GM21717 (cell line): Measurements from ENCODE around the gene BTG2.
A peak's percentile ranks its signal among the peaks of the same experiment; 100 is the strongest.

ENCODE experiments used
- ATAC-seq: cut with Tn5 transposase; IDR thresholded peaks from one replicate; pipeline ENCODE4 v1.9.1; 2021; ENCODE audit warnings: mild to moderate bottlenecking, moderate library complexity; ENCODE audit not compliant: unreplicated experiment

BTG2 gene

DNA sequence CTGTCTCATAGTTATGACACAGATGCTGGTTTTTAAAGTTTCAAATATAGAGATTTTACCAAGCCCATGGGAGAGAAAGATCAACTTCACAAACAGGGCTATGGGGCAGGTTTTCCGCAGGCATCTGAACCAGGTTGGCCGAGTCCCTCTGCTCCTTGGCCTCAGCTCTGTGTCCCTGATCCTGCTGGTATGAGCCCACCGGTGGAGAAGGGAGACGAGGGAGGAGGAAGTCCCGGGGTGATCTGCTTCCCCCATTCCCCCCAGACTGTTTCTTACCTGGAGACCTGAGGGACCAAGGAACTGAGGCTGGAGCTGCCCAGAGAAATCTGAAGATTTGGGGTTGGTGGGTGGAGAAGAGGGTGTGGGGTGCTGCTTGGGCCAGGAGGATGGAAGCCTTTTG is 28.9 kb upstream of the BTG2 start:
- ATAC-seq, result no peak

DNA sequence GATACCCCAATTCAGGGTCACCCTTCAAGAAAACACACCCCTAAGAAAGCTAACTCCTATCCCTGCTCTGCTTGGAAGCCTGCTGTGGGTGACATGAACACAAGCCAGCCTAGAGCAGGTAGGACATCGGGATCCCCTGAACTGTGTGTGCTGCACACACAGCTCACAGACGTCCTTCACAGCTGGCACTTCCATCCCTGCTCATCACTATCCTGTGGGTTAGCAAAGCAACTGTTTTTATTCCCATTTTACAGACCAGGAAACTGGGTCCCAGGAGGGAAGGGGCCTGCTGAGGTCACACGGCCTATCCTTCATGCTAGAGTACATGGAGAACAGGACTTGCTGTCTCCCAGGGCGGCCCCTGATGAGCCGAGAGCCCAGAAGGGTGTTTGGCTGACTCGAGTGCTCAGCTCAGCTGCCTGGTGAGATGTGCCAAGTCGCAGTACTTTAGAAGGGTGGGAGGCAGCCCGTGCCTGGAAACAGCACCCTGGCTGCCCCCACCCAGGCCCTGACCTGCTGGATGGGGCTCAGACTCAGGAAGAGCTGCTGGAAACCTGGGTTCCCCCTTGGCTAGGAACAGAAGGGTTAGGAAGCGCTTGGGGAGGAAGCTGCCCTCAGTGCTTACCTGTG is 28.3 kb upstream of the BTG2 start:
- no peak for ATAC-seq

DNA sequence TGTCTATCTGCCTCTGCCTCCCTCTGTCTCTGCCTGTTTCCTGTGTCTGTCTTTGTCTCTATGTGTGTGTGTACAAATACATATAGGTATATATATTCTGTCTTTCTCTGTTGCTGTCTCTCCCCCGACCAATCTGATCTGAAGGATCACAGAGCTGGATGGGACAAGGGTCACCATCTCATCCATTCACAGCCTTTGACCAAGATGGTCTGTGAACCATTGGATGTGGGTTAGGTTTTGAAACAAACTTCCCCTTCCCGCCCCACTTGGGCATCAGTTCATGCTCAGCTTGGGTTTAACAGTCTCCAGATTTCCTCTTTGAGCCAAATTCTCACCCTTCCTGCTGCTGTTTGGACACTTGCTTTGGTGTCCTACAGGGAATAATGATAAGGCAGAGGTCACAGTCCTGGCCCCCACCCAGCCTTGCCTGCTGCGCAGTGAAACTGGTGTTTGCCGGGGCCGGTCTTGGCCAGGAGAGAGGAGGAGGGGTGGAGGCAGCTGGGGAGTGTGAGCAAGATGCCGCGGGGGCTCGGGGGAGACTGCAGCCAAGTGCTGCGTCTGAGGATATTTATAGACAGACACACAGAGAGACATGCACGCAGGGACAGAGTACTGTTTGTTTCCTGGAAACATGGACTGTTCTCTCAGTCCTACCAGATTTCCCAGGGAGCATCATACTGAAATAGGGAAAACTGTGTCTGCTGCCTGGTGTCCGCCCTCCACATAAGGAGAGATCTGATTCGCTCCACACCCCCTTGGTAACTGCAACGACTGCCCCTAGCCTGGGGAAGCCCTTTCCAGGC is 27.0 kb upstream of the BTG2 start:
- ATAC-seq, result no peak

DNA sequence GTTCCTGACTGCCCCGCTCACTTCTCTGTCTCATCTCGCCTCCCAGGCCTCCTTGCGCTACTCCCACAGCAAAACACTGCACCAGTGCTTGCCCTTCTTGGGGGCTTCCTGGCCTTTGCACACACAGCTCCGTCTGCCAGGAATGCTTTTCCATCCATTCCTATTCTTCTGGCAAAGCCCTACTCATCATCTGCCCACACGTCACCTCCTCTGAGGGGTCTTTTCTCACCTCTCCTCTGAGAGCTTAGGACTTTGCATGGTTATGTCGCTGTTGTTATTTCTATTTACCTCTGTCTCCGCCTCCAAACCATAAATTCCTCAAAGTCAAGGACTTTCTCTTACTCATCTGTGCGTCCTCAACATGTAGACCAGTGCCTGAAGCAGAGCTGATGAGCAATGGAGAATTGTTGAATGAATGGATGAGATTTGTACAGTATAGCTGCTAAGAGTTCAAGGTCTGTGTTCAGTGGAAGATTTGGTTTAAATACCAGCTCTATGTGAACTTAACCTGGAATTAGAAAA is 26.4 kb upstream of the BTG2 start:
- no peak for ATAC-seq

DNA sequence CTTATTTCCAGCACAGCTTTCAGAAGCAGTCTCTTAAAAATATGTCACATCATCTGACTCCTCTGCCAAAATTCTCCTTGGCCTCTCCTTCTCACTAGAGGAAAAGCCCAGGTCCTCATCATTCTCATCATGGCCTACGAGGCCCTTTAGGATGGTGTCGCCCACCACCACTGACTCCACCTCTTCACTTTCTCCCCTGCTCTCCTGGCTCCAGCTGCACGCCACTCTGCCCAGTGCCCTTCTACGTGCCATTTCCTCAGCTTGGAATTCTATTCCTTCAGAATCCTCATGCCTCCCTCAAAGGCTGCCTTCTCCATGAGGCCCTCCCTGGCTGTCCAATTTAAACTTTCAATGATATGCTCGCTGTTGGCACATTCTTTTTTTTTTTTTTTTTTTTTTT is 25.3 kb upstream of the BTG2 start:
- no peak for ATAC-seq

DNA sequence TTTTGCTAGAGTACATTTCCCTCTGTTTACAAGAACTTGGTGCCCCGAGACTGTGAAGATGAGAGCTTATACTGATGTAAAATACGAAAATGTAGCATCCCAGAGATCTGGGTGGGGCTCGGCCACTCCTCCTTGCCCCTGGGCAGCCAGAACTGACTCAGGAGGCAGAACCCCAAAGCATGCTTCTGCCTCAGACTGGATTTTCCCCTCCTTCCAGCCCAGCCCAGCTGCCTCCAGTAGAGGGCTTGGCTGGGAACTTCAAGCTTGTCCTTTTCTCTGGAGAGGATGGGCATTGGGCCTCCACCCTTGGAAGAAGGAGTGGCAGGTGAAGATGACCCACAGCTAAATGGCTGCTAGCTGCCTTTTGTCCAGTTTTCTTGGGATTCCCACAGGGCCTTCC is 24.3 kb upstream of the BTG2 start:
- no peak for ATAC-seq

DNA sequence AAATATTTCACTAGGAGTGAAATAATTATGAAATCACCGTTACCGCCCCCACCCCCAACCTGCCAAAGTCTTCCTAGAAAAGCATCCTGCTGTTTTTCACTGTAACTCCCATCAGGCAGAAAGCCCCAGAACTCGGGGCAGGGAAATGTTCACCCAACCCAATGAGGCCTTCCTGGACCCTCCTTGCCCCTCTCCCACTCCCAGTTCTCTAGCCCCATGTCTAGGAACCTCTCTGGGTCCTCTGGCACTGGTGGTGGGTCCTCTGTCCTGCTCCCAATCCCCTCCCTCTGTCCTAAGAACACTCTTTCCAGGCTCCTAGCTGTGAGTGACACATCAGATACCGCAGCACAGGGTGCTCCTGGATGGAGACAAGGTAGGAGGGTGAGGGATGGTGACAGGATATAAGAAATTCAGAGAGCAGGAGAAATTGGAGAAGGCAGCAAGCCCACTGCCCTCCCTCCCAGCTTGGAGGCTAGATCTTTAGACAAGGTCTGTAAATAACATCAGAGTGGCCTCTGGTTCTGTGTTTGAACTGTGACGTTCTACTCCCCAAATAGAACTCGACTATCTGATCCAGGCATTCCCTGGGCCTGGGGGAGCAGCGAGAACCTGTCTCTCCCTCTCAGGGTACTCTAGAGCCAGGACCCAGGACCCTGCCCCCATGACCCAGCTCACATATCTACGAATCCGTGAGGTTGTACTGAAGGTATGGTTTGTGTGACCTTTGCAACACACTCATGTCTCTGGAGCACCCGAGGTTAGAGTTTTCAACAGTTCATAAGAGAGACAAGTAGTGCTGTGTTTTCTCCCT is 23.3 kb upstream of the BTG2 start:
- ATAC-seq, result no peak

DNA sequence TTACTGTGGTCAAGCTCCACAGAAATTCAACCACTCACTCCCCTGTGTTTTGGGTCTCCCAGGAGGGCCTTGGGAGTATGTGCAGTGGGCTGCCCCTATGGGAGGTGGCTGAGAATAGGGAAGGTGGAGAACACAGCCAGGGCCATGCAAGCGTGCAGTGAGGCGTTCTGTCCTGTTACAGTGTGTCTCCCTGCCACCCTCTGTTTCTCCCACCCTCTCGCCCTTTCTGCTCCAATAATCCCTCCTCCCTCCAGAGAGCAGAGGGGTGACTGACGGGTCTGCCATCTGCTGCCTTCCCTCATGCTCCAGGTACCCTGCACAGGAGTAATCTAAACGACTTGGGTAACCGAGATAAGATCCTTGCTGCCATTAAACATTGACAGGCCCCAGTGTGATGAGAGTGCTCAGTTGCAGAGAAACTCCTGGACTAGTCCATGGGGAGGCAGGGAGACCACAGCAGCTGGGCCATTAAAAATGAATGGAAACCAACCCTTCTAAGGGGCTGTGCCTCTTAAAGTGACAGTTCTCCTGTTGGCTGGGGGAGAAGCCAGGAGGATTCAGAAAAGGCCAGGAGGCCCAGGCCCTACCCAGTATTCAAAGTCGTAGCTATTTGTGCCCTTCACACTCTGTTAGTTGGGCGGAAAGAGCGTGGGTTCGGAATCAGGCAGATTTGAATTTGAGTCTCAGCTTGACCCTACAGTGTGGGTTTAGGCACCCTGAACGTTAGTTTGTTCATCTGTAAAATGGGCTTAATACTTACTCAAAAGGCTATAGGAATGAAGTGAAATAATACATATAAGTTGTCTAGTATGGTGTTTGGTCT is 22.4 kb upstream of the BTG2 start:
- ATAC-seq, result no peak

DNA sequence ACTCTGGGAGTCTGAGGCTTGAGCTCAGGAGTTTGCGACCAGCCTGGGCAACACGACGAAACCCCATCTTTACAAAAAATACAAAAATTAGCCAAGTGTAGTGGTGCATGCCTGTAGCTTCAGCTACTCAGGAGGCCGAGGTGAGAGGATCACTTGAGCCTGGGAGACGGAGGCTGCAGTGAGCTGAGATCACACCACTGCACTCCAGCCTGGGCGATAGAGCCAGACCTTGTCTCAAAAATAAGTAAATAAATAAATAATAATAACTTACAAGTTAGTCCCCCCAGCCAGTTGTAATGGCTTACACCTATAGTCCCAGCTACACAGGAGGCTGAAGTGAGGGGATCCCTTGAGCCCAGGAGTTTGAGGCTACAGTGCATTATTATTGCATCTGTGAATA is 21.7 kb upstream of the BTG2 start:
- ATAC-seq, result no peak

DNA sequence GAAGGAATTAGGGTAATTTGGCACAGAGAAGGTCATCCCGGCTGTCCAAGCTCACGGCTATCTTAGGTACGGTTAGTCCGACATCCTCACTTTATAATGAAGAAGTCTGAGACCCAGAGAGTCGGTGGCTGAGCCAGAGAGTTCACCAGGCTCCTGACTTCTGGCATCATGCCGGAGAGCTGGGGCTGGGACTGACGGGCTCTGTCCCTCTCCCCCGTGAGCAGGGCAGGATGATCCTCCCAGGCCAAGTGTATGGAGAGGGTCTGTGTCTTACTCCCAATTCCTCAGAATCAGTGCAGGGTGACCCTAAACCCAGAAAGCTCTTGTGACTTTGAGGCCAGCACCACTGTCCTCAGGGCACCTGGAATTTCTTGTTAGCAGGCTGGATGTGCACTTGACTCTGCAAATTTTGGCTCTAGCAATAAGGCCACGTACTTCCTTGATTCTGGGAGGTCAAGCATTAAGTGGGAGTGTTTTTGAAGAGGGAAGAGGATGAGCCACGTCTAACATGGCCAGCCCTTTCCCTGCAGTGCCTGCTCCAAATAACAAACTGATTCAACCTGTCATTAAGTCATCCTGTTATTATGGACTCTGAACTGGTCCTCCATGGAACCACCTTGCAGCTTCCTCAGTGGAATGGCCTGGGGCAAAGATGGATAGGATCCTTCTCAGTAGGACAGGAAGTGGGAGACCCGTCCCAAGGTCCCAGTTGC is 20.8 kb upstream of the BTG2 start:
- no peak for ATAC-seq

DNA sequence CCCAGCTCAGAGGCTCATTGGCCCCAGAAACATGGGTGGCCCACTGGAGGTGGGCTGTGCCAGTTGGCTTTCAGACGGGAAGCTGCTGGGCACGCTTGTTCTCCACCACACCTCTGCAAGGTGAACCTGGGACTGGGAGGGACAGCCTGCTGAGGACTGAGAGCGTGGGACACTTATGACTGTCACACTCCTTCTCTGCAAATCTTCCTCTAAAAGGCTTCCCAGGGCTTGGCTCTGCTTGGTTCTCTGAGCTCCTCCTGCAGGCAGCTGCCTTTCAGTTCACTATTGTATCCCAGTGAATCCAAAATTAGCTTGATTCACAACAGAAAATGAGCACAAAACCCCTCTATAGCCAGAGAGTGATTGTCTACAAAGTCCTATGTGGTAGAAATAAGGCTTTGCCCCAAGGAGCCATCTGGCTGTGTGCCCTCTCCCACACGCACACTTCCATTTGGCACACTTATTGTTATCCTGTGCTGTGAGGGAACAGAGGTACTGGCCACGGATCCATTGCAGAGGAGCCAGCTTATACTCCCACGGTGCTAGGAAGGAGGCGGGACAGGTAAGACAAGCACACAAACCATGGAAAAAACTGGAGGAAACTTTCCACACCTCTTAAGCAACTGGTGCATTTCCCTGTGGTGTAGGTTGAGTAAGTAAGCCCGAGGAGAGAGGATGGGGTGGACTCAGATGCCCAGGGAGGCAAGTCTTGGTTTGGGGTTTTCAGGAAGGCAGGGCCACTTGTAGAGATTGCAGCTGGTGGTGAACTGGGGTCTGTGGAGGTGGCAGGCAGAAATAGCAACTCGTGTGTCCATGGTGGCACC is 18.9 kb upstream of the BTG2 start:
- ATAC-seq, result no peak

DNA sequence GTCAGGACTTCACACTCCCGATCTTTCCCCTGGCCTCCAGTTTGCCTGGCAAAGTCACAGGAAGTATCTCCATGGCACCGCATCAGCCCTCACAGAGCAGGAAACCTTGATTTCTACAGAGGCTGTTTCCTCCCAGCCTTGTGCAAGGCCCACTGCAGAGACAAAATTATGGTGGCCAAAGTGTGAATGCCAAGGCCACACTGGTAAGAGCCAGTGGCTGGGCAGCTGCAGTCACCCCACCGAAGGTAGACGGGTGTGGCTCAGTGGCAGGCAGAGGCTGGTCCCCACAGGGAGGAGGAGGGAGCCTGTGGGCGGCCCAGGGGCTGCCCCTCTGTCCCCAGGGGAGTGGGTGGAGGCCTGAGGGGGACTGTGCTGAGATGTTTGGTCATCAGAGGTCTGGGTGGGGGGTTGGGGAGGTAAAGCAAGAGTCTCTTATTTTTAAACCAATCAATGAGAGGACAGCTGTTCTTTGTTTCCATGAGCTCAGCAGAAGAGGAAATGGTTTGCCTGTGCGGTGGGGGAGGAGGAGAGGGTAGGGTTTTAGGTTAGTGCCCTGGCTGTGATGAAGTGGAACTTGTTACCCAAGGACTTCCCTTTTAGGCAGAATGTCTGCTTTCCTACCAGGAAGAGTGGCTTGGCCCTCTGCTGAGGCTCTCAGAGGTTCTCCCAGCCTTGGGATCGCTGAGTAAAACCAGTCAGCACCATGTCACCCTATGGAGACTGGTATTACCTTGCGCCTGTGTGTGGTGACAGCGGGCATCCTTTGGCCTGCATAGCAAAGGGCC is 18.0 kb upstream of the BTG2 start:
- peak; percentile 39 for ATAC-seq

DNA sequence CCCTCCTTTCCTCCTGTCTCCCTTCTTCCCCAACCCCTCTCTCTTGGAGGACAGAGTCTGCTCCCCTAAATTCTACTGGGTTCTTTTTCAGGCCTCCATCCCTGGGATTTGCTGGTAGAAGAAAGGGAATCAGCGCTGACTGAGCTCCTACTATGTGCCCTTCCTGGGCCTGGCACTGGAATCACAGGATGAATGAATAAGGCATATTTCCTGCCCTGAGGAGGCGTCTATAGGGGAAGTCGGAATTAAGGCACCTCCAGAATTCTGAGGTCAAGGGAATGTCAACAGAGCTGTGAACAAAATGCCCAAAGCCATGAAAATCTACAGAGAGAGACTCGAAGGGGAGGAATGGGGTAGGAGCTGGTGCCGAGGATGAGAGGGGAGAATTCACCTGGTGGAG is 17.4 kb upstream of the BTG2 start:
- no peak for ATAC-seq

DNA sequence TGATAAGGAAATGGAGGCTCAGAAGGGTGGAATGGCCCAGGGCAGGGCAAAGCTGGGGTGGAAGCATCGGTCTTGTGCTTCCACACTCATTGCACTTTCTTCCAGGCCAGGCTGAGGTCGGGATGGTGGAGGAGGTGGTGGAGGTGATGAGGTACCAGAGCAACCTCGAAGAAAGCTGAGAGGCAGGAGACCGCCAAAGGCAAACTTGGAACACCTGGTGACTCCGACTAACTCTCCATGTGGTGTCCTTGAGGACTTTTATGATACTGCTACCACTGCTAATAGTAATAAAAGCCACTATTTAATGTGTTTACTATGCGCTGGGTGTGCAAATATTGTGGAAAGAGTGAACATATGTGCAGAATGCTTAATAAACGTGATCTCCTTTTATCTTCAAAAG is 16.9 kb upstream of the BTG2 start:
- no peak for ATAC-seq

DNA sequence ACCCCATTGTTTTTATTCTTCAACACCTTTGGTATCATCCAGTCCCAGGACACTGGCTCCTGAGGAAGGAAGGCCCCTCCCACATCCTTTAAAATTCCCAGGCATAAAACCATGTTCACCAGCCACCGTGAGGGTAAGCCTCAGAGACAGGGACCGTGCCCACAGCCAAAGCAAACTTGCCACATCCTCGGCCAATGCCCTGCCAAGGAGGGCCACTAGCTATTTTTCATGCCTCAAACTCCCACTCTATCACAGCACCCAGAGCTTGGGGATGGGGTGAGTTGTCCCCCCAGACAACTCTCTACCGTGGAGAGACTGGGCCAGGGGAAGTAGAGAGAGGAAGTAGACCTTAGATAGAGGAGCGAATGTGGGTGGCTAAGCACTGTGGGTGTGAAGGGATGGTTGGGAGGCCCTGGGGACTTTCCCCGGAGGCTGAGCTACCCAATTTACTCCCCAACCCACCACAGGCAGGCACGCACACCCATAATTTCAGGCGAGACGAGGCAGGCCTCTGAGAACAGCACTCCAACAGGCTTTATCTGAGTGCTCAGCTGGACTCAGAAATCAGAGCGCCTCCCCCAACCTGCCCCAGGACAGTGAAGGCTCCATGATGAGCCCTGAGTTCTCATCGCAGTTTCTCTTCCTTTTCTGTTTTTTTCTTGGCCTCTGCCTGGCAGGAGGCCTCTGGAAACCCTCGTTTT is 15.9 kb upstream of the BTG2 start:
- ATAC-seq, result peak; percentile 49

DNA sequence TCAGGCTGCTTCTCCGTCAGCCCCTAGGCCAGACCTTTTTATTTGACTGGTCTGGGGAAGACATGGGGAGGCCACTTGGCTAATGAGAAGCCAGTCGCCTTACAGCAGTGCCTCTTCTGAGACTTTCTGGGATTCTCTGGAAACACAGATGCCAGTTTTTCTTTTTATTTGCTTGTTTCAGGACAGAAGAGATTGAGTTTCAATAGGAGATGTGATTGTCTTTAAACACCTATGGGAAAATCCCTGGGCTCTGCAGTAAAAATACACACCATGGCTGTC is 15.4 kb upstream of the BTG2 start:
- ATAC-seq, result no peak

DNA sequence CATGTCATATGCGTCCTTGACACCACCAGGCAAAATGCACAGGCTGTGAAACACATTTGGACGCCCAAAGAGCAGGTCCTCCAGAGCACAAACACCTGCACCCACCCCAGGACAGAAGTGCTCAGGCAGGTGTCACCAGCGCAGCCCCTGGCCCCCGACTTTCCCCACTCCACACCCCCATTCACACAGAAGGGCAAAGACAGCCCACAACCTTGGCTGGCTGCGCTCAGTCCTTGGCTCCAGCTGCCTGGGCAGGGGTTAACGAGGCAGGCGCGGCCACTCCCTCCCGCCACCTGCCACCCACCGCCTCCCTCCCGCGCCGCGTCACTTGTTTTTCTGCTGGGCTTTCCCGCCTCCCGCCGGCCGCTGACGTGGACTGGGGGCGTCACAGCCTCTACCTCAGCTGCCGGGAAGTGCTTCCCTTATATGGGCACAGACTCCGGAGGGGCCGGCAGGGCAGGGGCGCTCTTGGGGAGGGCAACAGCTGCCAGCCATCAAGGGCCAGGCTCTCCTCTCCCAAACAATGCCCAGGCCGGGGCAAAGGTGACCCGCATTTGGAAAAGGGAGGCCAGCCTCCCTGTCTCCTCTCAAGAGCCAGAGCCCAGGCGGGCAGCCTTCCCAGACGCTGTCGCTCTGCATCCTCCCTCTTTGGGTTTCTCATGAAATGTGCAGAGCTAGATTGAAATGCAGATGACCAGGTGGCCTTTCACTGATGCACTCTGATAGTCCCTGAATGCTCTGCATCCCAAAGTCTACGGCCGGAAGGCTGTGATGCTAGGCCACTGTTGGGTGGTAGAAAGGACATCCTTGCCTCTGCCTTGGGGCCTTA is 14.8 kb upstream of the BTG2 start:
- peak; percentile 37 for ATAC-seq
